H1 (cell line): ENCODE data around the gene GRM7. TPM values are rescaled to one million over a fixed set of nuclear protein-coding genes. Genes with fewer than 3 reads are reported as not detected.

ENCODE experiments used
- HDAC6 ChIP-seq: IDR thresholded peaks from one replicate; pipeline ENCODE4 v1.7.1; 2012; ENCODE audit warnings: low read depth, mild to moderate bottlenecking, inconsistent platforms, low read length, moderate library complexity
- SP1 ChIP-seq: IDR thresholded peaks from 2 replicates; pipeline ENCODE4 v1.6.1; 2011; ENCODE audit warnings: low read depth, low read length
- SP4 ChIP-seq: IDR thresholded peaks from 2 replicates; pipeline ENCODE4 v1.6.1; 2012; ENCODE audit warnings: low read length, inconsistent platforms
- YY1 ChIP-seq: IDR thresholded peaks from 2 replicates; pipeline ENCODE4 v1.6.1; 2011; ENCODE audit warnings: low read depth, mild to moderate bottlenecking, low read length
- polyA plus RNA-seq, 7 experiments: library from polyadenylated mRNA; depleted of rRNA in 3 of 7; stranded (reverse) in 5 of 7; unstranded in 2 of 7; fragments of >200 nt in 5 of 7; fragments of 200-250 nt in 2 of 7; gene quantifications; 1 replicate in 5 of 7; 2 replicates in 1 of 7; 4 replicates in 1 of 7; pipeline versions ENCODE4 v1.2.1 to v1.2.3, GENCODE V29; 2011 to 2013; ENCODE audit warnings: missing spikeins in 2 of 7, mixed read lengths in 2 of 7
- total RNA-seq: library from RNA; stranded (reverse); fragmentation: NEBNext Ultra II Directional; extraction: Animal tissue kit (Norgen Biotek cat#: 25700); gene quantifications from 2 replicates; pipeline ENCODE4 v1.2.1, GENCODE V29; 2021
- TF ChIP-seq, protein P1 (sequence below): fragments of 300-600 bp; sonication (generic); IDR thresholded peaks from 2 replicates; pipeline ENCODE4 v1.7.1; 2012; ENCODE audit warnings: low read length, moderate library complexity, mild to moderate bottlenecking, inconsistent platforms; ENCODE audit not compliant: insufficient replicate concordance

The GRM7 gene
- total and polyA plus RNA-seq, 2 of the 8 experiments (the other 6 are each of a cell fraction or from before 2014, with no cell fraction given) = 0.17 to 0.24 TPM

DNA sequence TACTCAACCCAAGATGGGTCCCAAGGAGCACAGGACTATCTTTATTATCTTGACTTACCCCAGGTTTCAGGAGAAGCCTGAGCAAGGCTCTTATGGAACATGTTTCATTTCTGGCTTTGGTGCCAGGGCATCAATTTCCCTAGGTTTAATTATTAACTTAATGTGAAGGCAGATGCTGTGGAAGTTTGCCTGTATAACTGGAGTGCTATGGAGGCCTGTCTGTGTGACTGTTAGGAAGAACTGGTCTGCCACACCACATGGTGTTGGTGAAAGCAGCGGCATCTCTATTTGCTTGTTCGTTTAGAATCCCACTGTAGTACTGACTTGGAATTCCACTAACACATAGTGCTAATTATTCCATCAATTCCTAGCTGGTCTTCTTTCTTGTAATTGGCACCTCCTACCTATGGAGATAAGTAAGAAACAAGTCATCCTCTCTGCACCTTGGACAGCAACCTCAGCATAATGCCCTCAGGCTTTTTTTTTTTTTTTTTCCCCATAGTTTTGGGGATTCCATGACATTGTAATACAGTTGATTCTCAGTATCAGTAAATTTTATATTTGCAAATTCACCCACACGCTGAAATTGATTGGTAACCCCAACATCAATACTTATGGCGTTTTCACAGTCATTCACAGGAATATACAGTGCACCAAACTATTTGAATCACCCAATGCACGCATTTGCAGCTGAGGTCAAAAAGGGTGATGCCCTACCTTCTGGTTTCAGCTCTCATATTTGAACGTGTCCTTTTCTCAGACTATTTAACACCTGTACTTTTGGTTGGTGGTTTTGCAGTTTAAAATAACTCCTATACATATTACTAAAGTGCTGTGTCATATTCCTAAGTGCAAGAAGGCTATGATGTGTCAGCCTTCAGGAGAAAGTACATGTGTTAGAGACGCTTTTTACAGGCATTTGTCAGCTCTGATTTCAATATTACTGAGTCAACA lies 867.9 kb downstream of the GRM7 start (continued):
- TF ChIP-seq, protein P1, sequence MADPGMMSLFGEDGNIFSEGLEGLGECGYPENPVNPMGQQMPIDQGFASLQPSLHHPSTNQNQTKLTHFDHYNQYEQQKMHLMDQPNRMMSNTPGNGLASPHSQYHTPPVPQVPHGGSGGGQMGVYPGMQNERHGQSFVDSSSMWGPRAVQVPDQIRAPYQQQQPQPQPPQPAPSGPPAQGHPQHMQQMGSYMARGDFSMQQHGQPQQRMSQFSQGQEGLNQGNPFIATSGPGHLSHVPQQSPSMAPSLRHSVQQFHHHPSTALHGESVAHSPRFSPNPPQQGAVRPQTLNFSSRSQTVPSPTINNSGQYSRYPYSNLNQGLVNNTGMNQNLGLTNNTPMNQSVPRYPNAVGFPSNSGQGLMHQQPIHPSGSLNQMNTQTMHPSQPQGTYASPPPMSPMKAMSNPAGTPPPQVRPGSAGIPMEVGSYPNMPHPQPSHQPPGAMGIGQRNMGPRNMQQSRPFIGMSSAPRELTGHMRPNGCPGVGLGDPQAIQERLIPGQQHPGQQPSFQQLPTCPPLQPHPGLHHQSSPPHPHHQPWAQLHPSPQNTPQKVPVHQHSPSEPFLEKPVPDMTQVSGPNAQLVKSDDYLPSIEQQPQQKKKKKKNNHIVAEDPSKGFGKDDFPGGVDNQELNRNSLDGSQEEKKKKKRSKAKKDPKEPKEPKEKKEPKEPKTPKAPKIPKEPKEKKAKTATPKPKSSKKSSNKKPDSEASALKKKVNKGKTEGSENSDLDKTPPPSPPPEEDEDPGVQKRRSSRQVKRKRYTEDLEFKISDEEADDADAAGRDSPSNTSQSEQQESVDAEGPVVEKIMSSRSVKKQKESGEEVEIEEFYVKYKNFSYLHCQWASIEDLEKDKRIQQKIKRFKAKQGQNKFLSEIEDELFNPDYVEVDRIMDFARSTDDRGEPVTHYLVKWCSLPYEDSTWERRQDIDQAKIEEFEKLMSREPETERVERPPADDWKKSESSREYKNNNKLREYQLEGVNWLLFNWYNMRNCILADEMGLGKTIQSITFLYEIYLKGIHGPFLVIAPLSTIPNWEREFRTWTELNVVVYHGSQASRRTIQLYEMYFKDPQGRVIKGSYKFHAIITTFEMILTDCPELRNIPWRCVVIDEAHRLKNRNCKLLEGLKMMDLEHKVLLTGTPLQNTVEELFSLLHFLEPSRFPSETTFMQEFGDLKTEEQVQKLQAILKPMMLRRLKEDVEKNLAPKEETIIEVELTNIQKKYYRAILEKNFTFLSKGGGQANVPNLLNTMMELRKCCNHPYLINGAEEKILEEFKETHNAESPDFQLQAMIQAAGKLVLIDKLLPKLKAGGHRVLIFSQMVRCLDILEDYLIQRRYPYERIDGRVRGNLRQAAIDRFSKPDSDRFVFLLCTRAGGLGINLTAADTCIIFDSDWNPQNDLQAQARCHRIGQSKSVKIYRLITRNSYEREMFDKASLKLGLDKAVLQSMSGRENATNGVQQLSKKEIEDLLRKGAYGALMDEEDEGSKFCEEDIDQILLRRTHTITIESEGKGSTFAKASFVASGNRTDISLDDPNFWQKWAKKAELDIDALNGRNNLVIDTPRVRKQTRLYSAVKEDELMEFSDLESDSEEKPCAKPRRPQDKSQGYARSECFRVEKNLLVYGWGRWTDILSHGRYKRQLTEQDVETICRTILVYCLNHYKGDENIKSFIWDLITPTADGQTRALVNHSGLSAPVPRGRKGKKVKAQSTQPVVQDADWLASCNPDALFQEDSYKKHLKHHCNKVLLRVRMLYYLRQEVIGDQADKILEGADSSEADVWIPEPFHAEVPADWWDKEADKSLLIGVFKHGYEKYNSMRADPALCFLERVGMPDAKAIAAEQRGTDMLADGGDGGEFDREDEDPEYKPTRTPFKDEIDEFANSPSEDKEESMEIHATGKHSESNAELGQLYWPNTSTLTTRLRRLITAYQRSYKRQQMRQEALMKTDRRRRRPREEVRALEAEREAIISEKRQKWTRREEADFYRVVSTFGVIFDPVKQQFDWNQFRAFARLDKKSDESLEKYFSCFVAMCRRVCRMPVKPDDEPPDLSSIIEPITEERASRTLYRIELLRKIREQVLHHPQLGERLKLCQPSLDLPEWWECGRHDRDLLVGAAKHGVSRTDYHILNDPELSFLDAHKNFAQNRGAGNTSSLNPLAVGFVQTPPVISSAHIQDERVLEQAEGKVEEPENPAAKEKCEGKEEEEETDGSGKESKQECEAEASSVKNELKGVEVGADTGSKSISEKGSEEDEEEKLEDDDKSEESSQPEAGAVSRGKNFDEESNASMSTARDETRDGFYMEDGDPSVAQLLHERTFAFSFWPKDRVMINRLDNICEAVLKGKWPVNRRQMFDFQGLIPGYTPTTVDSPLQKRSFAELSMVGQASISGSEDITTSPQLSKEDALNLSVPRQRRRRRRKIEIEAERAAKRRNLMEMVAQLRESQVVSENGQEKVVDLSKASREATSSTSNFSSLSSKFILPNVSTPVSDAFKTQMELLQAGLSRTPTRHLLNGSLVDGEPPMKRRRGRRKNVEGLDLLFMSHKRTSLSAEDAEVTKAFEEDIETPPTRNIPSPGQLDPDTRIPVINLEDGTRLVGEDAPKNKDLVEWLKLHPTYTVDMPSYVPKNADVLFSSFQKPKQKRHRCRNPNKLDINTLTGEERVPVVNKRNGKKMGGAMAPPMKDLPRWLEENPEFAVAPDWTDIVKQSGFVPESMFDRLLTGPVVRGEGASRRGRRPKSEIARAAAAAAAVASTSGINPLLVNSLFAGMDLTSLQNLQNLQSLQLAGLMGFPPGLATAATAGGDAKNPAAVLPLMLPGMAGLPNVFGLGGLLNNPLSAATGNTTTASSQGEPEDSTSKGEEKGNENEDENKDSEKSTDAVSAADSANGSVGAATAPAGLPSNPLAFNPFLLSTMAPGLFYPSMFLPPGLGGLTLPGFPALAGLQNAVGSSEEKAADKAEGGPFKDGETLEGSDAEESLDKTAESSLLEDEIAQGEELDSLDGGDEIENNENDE = no peak
- TF ChIP-seq SP4 (no peak), SP1 (no peak), HDAC6 (no peak), YY1 (no peak)
- TF ChIP-seq, all 59 proteins: peak for 0
